H1 (cell line): ENCODE measurements around the gene HOXA11. TPM values are rescaled to one million over a fixed set of nuclear protein-coding genes. Genes with fewer than 3 reads are reported as not detected.
A peak's percentile ranks its signal among the peaks of the same experiment; 100 is the strongest.

Experiments used
- CTCF ChIA-PET: fragments of 300-600 bp; sonication (Branson Sonifier 250); formaldehyde crosslinking; loops from one replicate; lab custom pipeline; 2021; ENCODE audit not compliant: partially characterized antibody; lab: Charles Lee
- POLR2A ChIA-PET: fragments of 300-600 bp; sonication (Branson Sonifier 250); formaldehyde crosslinking; loops from one replicate; lab custom pipeline; 2021; ENCODE audit warnings: inconsistent platforms; ENCODE audit not compliant: partially characterized antibody; lab: Charles Lee
- DNase-seq, 2 experiments: peaks; one replicate each; pipeline versions ENCODE4 v3.0.0 to v3.0.0-alpha.2; 2010 to 2022; ENCODE audit warnings: low spot score in 2 of 2, low read depth in 1 of 2, mixed read lengths in 1 of 2
- FAIRE-seq: peaks from 2 replicates; lab custom pipeline; 2011; peaks lifted over from hg19 to GRCh38; lab: Jason Lieb, UNC
- H2AFZ ChIP-seq: 2 replicates; pipeline ENCODE4 v1.8.1; 2012; ENCODE audit warnings: low read length, inconsistent platforms
- H2AK5ac ChIP-seq: 2 replicates; pipeline ENCODE4 v1.6.1; 2013; ENCODE audit warnings: low read depth, low read length
- H2BK120ac ChIP-seq: replicated peaks from 2 replicates; pipeline ENCODE3; 2013; ENCODE audit warnings: low read depth, low read length, inconsistent platforms
- H2BK12ac ChIP-seq: 2 replicates; pipeline ENCODE4 v1.6.1; 2013; ENCODE audit warnings: low read depth, low read length
- H2BK15ac ChIP-seq: 2 replicates; pipeline ENCODE4 v1.6.1; 2013; ENCODE audit warnings: low read length
- H2BK20ac ChIP-seq: 2 replicates; pipeline ENCODE4 v1.6.1; 2013; ENCODE audit warnings: low read length
- H2BK5ac ChIP-seq: 2 replicates; pipeline ENCODE4 v1.6.1; 2013; ENCODE audit warnings: low read depth, low read length
- H3K14ac ChIP-seq: 2 replicates; pipeline ENCODE4 v1.6.1; 2013; ENCODE audit warnings: inconsistent platforms; ENCODE audit not compliant: insufficient read length
- H3K18ac ChIP-seq: 2 replicates; pipeline ENCODE4 v1.6.1; 2013; ENCODE audit warnings: low read length; ENCODE audit errors: extremely low read depth
- H3K23ac ChIP-seq: 2 replicates; pipeline ENCODE4 v1.6.1; 2013; ENCODE audit warnings: inconsistent platforms; ENCODE audit not compliant: insufficient read length
- H3K23me2 ChIP-seq: 2 replicates; pipeline ENCODE4 v1.6.1; 2013; ENCODE audit warnings: low read depth, low read length
- H3K27ac ChIP-seq: 2 replicates; pipeline ENCODE4 v1.6.1; 2011; ENCODE audit warnings: low read depth, low read length, inconsistent platforms
- H3K27me3 ChIP-seq, 4 experiments: replicated peaks in 1 of 4; 1 replicate in 1 of 4; 2 replicates in 3 of 4; pipeline versions ENCODE4 v1.6.1 to v1.8.1; 2011 to 2013; ENCODE audit warnings: low read length in 3 of 4, mild to moderate bottlenecking in 3 of 4, inconsistent platforms in 2 of 4, mixed read lengths in 2 of 4, moderate library complexity in 1 of 4; ENCODE audit not compliant: control insufficient read depth in 3 of 4, insufficient read depth in 3 of 4; ENCODE audit errors: extremely low read depth in 1 of 4
- H3K36me3 ChIP-seq, 4 experiments: 2 replicates each; pipeline versions ENCODE4 v1.6.1 to v1.8.1; 2011 to 2013; ENCODE audit warnings: mild to moderate bottlenecking in 4 of 4, low read length in 3 of 4, moderate library complexity in 2 of 4, control low read depth in 1 of 4, inconsistent platforms in 1 of 4; ENCODE audit not compliant: insufficient read depth in 4 of 4, control insufficient read depth in 2 of 4
- H3K4ac ChIP-seq: replicated peaks from 2 replicates; pipeline ENCODE3; 2013; ENCODE audit warnings: low read length, low read depth, mixed read lengths, inconsistent platforms; ENCODE audit not compliant: insufficient read length
- H3K4me1 ChIP-seq, 4 experiments: replicated peaks in 1 of 4; 1 replicate in 1 of 4; 2 replicates in 3 of 4; pipeline versions ENCODE4 v1.6.1 to v1.8.1; 2011 to 2013; ENCODE audit warnings: low read length in 3 of 4, inconsistent platforms in 2 of 4, mixed read lengths in 1 of 4; ENCODE audit not compliant: insufficient read depth in 4 of 4, control insufficient read depth in 3 of 4
- H3K4me2 ChIP-seq, 2 experiments: 2 replicates each; pipeline versions ENCODE4 v1.6.1 to v1.8.1; 2011 to 2013; ENCODE audit warnings: low read depth in 2 of 2, low read length in 2 of 2, control low read depth in 1 of 2, inconsistent platforms in 1 of 2, mild to moderate bottlenecking in 1 of 2; ENCODE audit not compliant: insufficient read depth in 1 of 2
- H3K4me3 ChIP-seq, 4 experiments: fragments of 200-600, 300-600 bp in 1 of 4; sonication (generic), shearing (Covaris generic), sonication (Bioruptor Twin) in 1 of 4; 2 replicates each; pipeline versions ENCODE4 v1.5.1 to v1.8.1; 2011 to 2016; ENCODE audit warnings: low read length in 4 of 4, low read depth in 3 of 4, control low read depth in 2 of 4, inconsistent platforms in 2 of 4, mild to moderate bottlenecking in 2 of 4, mixed read lengths in 1 of 4, moderate library complexity in 1 of 4; ENCODE audit not compliant: insufficient read depth in 2 of 4; ENCODE audit errors: extremely low read depth in 1 of 4
- H3K56ac ChIP-seq: replicated peaks from 2 replicates; pipeline ENCODE3; 2013; ENCODE audit warnings: low read depth, mild to moderate bottlenecking, mixed read lengths, low read length, inconsistent platforms; ENCODE audit not compliant: insufficient read length
- H3K79me1 ChIP-seq: 2 replicates; pipeline ENCODE4 v1.6.1; 2013; ENCODE audit warnings: low read depth, low read length, control low read depth
- H3K79me2 ChIP-seq, 2 experiments: 2 replicates each; pipeline versions ENCODE4 v1.6.1 to v1.8.1; 2012 to 2013; ENCODE audit warnings: low read length in 2 of 2, mild to moderate bottlenecking in 2 of 2, inconsistent platforms in 1 of 2; ENCODE audit not compliant: insufficient read depth in 2 of 2, control insufficient read depth in 1 of 2
- H3K9ac ChIP-seq, 4 experiments: replicated peaks in 1 of 4; 1 replicate in 1 of 4; 2 replicates in 3 of 4; pipeline versions ENCODE4 v1.6.1 to v1.8.1; 2011 to 2013; ENCODE audit warnings: low read depth in 3 of 4, low read length in 3 of 4, control low read depth in 2 of 4, mild to moderate bottlenecking in 2 of 4, moderate library complexity in 2 of 4, inconsistent platforms in 1 of 4; ENCODE audit errors: extremely low read depth in 1 of 4
- H3K9me3 ChIP-seq, 2 experiments: 2 replicates each; pipeline versions ENCODE4 v1.6.1 to v1.8.1; 2012 to 2013; ENCODE audit warnings: mild to moderate bottlenecking in 2 of 2, moderate library complexity in 2 of 2, control low read depth in 1 of 2, inconsistent platforms in 1 of 2, low read depth in 1 of 2, low read length in 1 of 2, mixed read lengths in 1 of 2; ENCODE audit not compliant: insufficient read depth in 2 of 2
- H4K20me1 ChIP-seq, 2 experiments: replicated peaks in 1 of 2; 2 replicates each; pipeline versions ENCODE3 to v1.8.1; 2011 to 2013; ENCODE audit warnings: inconsistent platforms in 2 of 2, low read length in 2 of 2, mild to moderate bottlenecking in 1 of 2; ENCODE audit not compliant: insufficient read depth in 2 of 2, control insufficient read depth in 1 of 2
- H4K5ac ChIP-seq: 2 replicates; pipeline ENCODE4 v1.6.1; 2013; ENCODE audit warnings: low read length, low read depth, mixed read lengths, inconsistent platforms; ENCODE audit not compliant: insufficient read length
- H4K8ac ChIP-seq: 2 replicates; pipeline ENCODE4 v1.8.0; 2013; ENCODE audit warnings: mild to moderate bottlenecking, moderate library complexity, low read length, inconsistent platforms; ENCODE audit not compliant: insufficient read depth; ENCODE audit errors: extremely low read depth
- H4K91ac ChIP-seq: replicated peaks from 2 replicates; pipeline ENCODE3; 2013; ENCODE audit warnings: low read length, mixed read lengths, inconsistent platforms; ENCODE audit not compliant: insufficient read length
- CBX8 ChIP-seq: fragments of 300-800, 300-1000 bp; sonication (generic); IDR thresholded peaks from 2 replicates; pipeline ENCODE4 v1.7.1; 2016; ENCODE audit warnings: low read depth, low read length, borderline replicate concordance
- EGR1 ChIP-seq: IDR thresholded peaks from 2 replicates; pipeline ENCODE4 v1.6.1; 2011; ENCODE audit warnings: low read depth, low read length, borderline replicate concordance
- PHF8 ChIP-seq: fragments of 200-600 bp; sonication (generic); conservative IDR thresholded peaks from 2 replicates; pipeline ENCODE4 v1.7.1; 2012; ENCODE audit warnings: low read depth, mild to moderate bottlenecking, inconsistent platforms, low read length, moderate library complexity
- SUZ12 ChIP-seq: fragments of 200-600 bp; sonication (generic); IDR thresholded peaks from 2 replicates; pipeline ENCODE4 v1.6.1; 2012; ENCODE audit warnings: mild to moderate bottlenecking, inconsistent platforms, low read length, moderate library complexity, mixed read lengths
- TEAD4 ChIP-seq: IDR thresholded peaks from 2 replicates; pipeline ENCODE4 v1.6.1; 2012; ENCODE audit warnings: low read depth, low read length, inconsistent platforms, mixed read lengths
- WGBS, 2 experiments: shearing (Covaris generic) in 1 of 2; methylation state at CpG; one replicate each; pipeline versions ENCODE4 v1.1.6 to v1.1.7; 2013 to 2015; ENCODE audit warnings: low lambda C conversion rate in 2 of 2, mixed read lengths in 2 of 2, inconsistent platforms in 1 of 2, low coverage in 1 of 2, missing lambda C conversion rate in 1 of 2; ENCODE audit not compliant: insufficient replicate concordance in 2 of 2, insufficient coverage in 1 of 2, insufficient read length in 1 of 2; ENCODE audit errors: extremely low coverage in 1 of 2, missing lambda C conversion rate in 1 of 2; 5-methylcytosine and 5-hydroxymethylcytosine counted together
- polyA plus RNA-seq, 7 experiments: library from polyadenylated mRNA; depleted of rRNA in 3 of 7; stranded (reverse) in 5 of 7; unstranded in 2 of 7; fragments of >200 nt in 5 of 7; fragments of 200-250 nt in 2 of 7; gene quantifications; 1 replicate in 5 of 7; 2 replicates in 1 of 7; 4 replicates in 1 of 7; pipeline versions ENCODE4 v1.2.1 to v1.2.3, GENCODE V29; 2011 to 2013; ENCODE audit warnings: missing spikeins in 2 of 7, mixed read lengths in 2 of 7
- total RNA-seq: library from RNA; stranded (reverse); fragmentation: NEBNext Ultra II Directional; extraction: Animal tissue kit (Norgen Biotek cat#: 25700); gene quantifications from 2 replicates; pipeline ENCODE4 v1.2.1, GENCODE V29; 2021

HOXA11 gene
- total and polyA plus RNA-seq, 2 of the 8 experiments (the other 6 are each of a cell fraction or from before 2014, with no cell fraction given) = not detected

GRCh38 chr7:27173956-27174873 is 10.8 kb downstream of the HOXA11 start, which contains the start of gene HOXA10:
TSS of gene HOXA10 (minus strand) at chr7:27174320. CDS start at chr7:27174306, 14 bp downstream.
- WGBS, 2 experiments = 10% methylated on average over 53 of the region's 82 CpGs; no CpG with 5 or more reads in 1 of the 2 experiments
- FAIRE-seq = no peak

More at GRCh38 chr7:27173956-27174873, 10.8 kb downstream of the HOXA11 start, which contains the start of gene HOXA10:
- POLR2A ChIA-PET = no interaction called here
- Histone ChIP-seq H3K4me3 (peak within 1 kb of the TSS in 1 of 4 experiments; percentile 36; a peak in 2 of 8 replicates), H2BK5ac (no peak within 1 kb of the TSS), H2BK12ac (no peak within 1 kb of the TSS), H3K4me2 (peak within 1 kb of the TSS; percentile 19 to 46; a peak in 3 of 4 replicates), H4K8ac (peak within 1 kb of the TSS; percentile 62; the same call in 1 of the 2 replicates), H3K9me3 (no peaks in the 10 kb centered on the region; a peak in 1 of 4 replicates), H3K56ac (no peak within 1 kb of the TSS), H3K18ac (no peak within 1 kb of the TSS; the same call in 1 of the 2 replicates), H3K79me2 (no peaks in the 10 kb centered on the region), H3K36me3 (peaks cover 0 to 18% (median 0%) of the 10 kb centered on the region in 4 experiments; a peak in 1 of 8 replicates), H3K23ac (no peak within 1 kb of the TSS), H3K27me3 (peaks cover 95 to 100% (median 99%) of the 10 kb centered on the region in 4 experiments), H3K23me2 (no peaks in the 10 kb centered on the region; the same call in 1 of the 2 replicates), H2AFZ (no peak within 1 kb of the TSS), H3K4ac (no peak within 1 kb of the TSS), H4K20me1 (peaks cover 36 to 57% of the 10 kb centered on the region in 2 experiments), H3K27ac (no peak within 1 kb of the TSS), H2BK120ac (no peak within 1 kb of the TSS), H2BK20ac (no peak within 1 kb of the TSS), H3K4me1 (peaks cover 4 to 11% (median 5%) of the 10 kb centered on the region in 4 experiments; a peak in 5 of 7 replicates), H2BK15ac (no peak within 1 kb of the TSS), H4K5ac (no peak within 1 kb of the TSS), H4K91ac (no peak within 1 kb of the TSS), H3K9ac (no peak within 1 kb of the TSS), H3K14ac (no peak within 1 kb of the TSS), H3K79me1 (no peaks in the 10 kb centered on the region), H2AK5ac (no peak within 1 kb of the TSS)
- CTCF ChIA-PET = interaction anchor here (0.8 to 5.4 kb wide), 6 partner anchors 9 to 30 kb away, joined by 3 to 20 read pairs (median 4); partner anchors contain the start of genes HOXA11, HOXA5 and HOXA9
- TF ChIP-seq TEAD4 = no peak
- TF ChIP-seq CBX8 = 0 out of 2 replicates have a peak, but pooled peaks have one; percentile 16
- TF ChIP-seq EGR1 = no peak
- TF ChIP-seq SUZ12 = peak; percentile 25
- no peak for TF ChIP-seq PHF8
- DNase-seq = peak in 1 of 2 experiments; percentile 69
